Islet of Langerhans (tissue), 1 donor: ENCODE results near the gene C1orf116.

Source experiments
- FAIRE-seq: peaks from one replicate; lab custom pipeline; 2011; peaks lifted over from hg19 to GRCh38; lab: Jason Lieb, UNC

C1orf116 gene

GRCh38 chr1:207032528-207033017 lies at the start of gene C1orf116:
C1orf116 (minus strand) TSS chr1:207032756; CDS start chr1:207027598, 5,158 bp downstream.
- peak; percentile 84 for FAIRE-seq

- FAIRE-seq: no peak
These were observed 49.2 kb upstream of the C1orf116 start for GRCh38 chr1:207081806-207082205.

DNA sequence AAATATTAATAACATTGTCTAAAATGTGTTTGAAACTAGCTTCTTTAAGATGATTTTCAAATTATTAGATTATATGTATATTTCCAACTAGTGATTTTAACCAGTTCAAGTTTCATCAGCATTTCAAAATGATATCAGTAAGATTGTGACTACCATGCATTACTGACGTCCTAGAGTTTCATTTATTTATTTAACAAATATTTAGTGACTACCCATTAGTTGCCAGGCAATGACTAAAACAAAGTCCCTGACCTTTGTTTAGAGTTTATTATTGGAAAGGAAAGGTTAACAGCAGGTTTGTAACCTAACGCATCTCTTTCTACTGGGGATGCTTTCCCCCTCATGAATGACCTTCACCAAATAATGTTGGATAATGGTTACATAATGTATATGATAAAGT lies 48.5 kb upstream of the C1orf116 start:
- no peak for FAIRE-seq

DNA sequence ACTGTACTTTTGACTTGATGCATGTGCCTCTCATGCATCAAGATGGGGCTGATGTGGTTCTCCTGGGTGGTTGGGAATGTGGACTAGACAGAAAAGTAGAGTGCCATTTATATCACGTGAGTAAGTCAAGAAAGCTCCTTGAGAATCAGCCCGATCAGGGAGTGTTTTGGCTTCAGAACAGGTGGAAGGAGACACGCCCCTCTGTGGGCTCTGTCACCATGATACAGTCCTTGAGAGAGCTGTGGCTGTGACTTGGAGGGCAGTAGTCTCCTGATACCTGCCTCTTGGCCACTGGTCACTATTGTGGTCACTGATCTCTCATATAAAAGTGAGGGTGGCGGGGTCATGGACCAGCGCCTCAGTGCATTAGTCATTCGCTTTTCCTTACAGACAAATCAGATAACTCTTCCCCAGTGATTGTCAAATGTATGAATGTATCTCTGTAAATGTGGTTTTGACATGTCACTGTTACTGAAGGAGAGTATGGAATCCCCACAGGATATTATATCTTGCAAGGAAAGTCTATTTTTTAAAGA lies 47.2 kb upstream of the C1orf116 start:
- FAIRE-seq: no peak

- FAIRE-seq: no peak
These were observed 46.1 kb upstream of the C1orf116 start for GRCh38 chr1:207078578-207079132.

GRCh38 chr1:207077470-207078377 lies 45.2 kb upstream of the C1orf116 start:
- peak; percentile 96 for FAIRE-seq

DNA sequence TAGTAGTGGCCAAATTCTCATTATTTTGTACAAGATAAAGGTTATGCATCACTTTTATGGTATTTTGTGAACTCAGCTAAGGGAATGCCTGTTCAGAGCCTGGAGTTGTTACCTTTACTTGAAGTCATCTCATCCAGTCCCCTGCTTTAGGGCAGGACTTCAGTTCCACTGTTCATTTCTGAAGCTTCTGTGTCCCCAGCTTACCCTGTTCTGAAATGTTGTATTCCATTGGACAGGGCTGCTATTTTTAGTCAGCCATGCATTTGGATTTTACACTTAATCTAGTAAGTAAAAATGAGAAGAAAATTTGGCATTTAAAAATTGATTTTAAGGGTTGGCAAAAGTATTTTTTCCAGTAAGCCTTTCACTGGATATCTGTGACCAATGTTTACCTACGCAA lies 44.5 kb upstream of the C1orf116 start:
- no peak for FAIRE-seq

GRCh38 chr1:207076181-207076955 lies 43.8 kb upstream of the C1orf116 start:
- no peak for FAIRE-seq

GRCh38 chr1:207073906-207074820 lies 41.6 kb upstream of the C1orf116 start:
- FAIRE-seq: no peak

DNA sequence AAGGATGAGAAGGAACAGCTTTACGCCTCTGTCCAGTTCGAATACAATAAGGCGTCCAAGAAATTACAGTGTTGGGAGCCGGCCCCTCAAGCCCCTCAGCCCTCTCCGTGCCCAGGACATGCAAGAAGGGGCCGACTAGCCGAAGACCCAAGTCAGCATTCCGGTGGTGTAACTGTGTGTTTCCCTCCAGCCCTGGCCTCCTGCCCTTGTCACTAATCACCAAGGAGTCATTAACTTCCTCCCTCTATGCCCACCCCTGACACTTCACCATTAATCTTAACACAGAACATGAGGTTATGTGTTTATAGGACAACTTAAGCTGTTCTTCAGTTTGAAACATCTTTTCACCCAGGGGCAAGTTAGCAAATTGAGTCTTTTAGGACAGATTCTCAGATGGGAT lies 39.7 kb upstream of the C1orf116 start:
- no peak for FAIRE-seq

DNA sequence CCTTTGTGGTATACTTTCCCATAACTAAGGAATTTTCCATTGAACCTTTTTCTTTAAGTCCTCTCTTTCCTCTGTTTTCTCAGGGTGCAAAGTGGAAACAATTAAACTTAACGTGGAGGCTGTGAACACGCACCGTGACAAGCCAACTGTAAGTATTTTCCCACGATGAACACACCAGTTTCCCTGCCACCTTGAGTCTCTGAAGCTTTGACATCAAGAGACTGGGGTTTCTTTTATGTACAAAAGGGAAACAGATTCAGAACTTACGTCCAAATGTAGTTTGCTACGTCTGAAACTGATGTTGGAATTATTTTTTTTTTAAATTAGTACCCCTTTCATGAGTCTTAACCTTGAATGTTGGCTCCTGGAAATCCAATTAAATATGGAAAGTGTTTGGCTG lies 38.9 kb upstream of the C1orf116 start:
- FAIRE-seq: no peak

DNA sequence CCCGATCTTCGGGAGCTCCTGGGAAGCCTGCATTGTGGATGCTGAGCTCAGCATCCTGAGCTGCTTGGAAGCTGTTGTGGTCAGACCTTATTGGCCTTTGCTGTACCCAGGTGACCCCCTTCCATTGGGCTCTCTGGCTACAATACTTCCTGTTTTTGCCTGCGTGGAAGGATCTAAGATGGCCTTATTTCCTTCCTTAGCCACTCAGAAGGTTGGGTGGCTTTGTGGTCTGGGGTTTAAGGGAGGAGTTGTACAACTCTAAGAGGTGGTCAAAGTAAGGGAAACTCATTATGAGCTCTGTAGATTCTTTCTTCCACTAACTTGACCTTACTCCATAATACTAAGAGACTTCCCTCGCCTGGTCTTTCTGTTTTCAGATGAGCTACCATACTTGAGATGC lies 38.3 kb upstream of the C1orf116 start:
- FAIRE-seq: no peak

DNA sequence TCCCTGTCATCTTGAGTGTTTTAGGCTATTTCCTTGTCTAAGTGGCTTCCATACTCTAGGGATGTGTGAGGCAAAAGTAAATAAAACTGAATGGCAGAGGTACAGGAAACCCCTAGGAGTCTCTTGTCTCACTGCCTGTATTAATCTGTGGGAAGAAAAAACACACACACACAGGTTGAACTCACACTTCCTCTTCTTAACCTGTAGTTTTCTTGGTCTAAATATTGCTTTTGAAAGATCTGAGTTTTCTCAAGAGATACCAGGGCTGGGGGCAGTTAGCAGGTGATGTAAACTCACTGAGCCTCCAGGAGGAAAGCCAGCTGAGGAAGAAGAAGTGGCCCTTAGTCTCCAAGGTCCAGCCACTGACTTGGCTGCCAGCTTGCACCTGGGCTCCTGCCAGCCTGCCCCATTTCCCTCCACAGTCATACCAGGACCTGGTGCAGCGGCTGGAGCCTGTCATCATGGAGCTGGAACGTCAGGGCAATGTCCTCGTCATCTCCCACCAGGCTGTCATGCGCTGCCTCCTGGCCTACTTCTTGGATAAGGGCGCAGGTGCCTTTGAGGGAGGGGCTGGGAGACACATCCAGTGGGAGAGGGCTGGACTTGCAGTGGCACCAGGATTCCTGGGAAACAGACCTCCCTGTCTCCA lies 37.4 kb upstream of the C1orf116 start:
- no peak for FAIRE-seq

- no peak for FAIRE-seq
These were observed 36.5 kb upstream of the C1orf116 start for GRCh38 chr1:207069061-207069460.

GRCh38 chr1:207067665-207068064 lies 35.1 kb upstream of the C1orf116 start:
- no peak for FAIRE-seq

- no peak for FAIRE-seq
These were observed 34.6 kb upstream of the C1orf116 start for GRCh38 chr1:207067185-207067584.

GRCh38 chr1:207064561-207064960 lies 32.0 kb upstream of the C1orf116 start:
- no peak for FAIRE-seq

GRCh38 chr1:207063014-207063413 lies 30.5 kb upstream of the C1orf116 start:
- FAIRE-seq: no peak

GRCh38 chr1:207062058-207062457 lies 29.5 kb upstream of the C1orf116 start:
- FAIRE-seq: no peak

- no peak for FAIRE-seq
These were observed 28.0 kb upstream of the C1orf116 start for GRCh38 chr1:207060596-207060995.

GRCh38 chr1:207059881-207060280 lies 27.3 kb upstream of the C1orf116 start:
- no peak for FAIRE-seq
